ENCODE data around the gene MARCOL. TPM values are rescaled to one million over a fixed set of nuclear protein-coding genes. Genes with fewer than 3 reads are reported as not detected.
A peak's percentile ranks its signal among the peaks of the same experiment; 100 is the strongest.
"Not testable (repeated sequence)": the region's sequence is repeated elsewhere in the genome, so short reads cannot be mapped to it uniquely, and the experiment has no call there.

Gene MARCOL
- total RNA-seq, 1 donor from 2014 or later: not detected

GRCh38 chr5:148261221-148261620 lies 22.9 kb downstream of the MARCOL start:
- DNase-seq (ENCODE audit: low spot score in 2 of 2) (no peak), FAIRE-seq (no peak)

DNA sequence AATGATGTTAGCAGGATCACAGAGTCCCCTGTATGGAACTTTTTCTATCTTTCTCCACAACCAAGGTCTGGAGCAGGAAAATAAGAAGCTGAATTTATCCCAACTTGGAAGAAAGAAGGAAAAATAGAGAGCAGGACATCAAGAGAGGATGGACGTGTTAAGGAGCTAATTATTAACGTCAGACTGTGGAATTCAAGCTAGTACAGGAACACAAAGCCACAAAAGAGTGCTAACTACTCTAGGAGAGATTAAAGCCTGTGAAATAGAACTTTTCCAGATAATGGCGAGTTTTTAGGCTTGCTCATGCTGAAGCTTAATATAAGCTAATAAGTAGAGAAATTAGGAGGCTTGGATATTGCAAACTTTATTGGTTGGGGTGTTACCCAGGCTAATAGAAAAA lies 29.6 kb downstream of the MARCOL start:
- no peak for FAIRE-seq

DNA sequence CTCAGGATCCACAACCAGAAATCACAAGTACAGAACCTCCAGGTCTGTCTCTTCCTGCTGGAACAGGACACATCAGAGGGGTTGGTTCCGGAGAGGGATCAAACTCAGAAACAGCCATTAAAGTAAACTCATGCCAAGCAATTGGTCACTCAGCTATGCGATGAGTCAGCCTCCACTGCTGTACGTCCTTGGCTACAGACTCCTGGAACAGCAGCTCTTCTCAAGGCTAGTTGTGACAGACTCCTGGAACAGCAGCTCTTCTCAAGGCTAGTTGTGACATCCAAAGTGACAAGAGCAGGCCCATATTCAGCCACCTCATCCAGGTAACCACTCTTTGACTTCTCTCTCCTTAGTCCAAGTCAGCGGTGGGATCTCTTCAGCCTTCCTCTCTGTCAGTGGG lies 30.2 kb downstream of the MARCOL start, which contains the start of gene SPINK13:
SPINK13 (plus strand) TSS at position 229 of the 400 bp plus-strand sequence. CDS start 1,279 bp downstream, outside the sequence.
- no peak for DNase-seq (ENCODE audit: low spot score in 2 of 2)
- FAIRE-seq: no peak

More for the DNA sequence above, 29.6 kb downstream of the MARCOL start:
- no peak for DNase-seq (ENCODE audit: low spot score in 2 of 2)

DNA sequence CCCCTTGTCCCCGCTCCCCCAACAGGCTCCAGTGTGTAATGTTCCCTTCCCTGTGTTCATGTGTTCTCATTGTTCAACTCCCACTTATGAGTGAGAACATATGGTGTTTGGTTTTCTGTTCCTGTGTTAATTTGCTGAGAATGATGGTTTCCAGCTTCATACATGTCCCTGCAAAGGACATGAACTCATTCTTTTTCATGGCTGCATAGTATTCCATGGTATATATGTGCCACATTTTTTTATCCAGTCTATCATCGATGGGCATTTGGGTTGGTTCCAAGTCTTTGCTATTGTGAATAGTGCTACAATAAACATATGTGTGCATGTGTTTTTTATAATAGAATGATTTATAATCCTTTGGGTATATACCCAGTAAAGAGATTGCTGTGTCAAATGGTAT lies 36.8 kb downstream of the MARCOL start:
- not testable (repeated sequence) for DNase-seq (ENCODE audit: low spot score in 2 of 2); FAIRE-seq

DNA sequence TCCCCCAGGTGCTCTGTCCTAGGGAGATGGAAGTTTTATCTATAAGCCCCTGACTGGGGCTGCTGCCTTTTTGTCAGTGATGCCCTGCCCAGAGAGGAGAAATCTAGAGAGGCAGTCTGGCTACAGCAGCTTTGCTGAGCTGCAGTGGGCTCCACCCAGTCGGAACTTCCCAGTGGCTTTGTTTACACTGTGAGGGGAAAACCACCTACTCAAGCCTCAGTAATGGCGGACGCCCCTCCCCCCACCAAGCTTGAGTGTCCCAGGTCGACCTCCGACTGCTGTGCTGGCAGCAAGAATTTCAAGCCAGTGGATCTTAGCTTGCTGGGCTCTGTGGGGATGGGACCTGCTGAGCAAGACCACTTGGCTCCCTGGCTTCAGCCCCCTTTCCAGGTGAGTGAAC lies 42.6 kb downstream of the MARCOL start:
- not testable (repeated sequence) for DNase-seq (ENCODE audit: low spot score in 2 of 2); FAIRE-seq

GRCh38 chr5:148281336-148281735 lies 43.0 kb downstream of the MARCOL start:
- FAIRE-seq; DNase-seq (ENCODE audit: low spot score in 2 of 2): not testable (repeated sequence)

- FAIRE-seq: peak; percentile 33
- peak in 1 of 2 donors; percentile 4 for DNase-seq (ENCODE audit: low spot score in 2 of 2)
Measured at GRCh38 chr5:148290271-148291195, 52.2 kb downstream of the MARCOL start.

Small RNA genes within 50 kb of the gene (small RNA-seq; reads per million reads assigned to genes)
- gene HMGN1P16: not detected

Other genes with a start within 250 kb of the MARCOL start
- not detected for gene SPINK5, start 174.5 kb upstream of the MARCOL start, total RNA-seq
- gene SPINK14, start 70.0 kb upstream of the MARCOL start, total RNA-seq: not detected
- not detected for gene SPINK6, start 35.5 kb upstream of the MARCOL start, total RNA-seq
- not detected for gene SPINK13, start 30.3 kb downstream of the MARCOL start, total RNA-seq
- gene SPINK7, start 73.9 kb downstream of the MARCOL start, total RNA-seq: not detected
- not detected for gene SPINK9, start 97.0 kb downstream of the MARCOL start, total RNA-seq
- 86.8 TPM for gene FBXO38, start 145.4 kb downstream of the MARCOL start, total RNA-seq